H9 (cell line): Measurements from ENCODE around the gene STX16. TPM values are rescaled to one million over a fixed set of nuclear protein-coding genes. Genes with fewer than 3 reads are reported as not detected.

Experiments
- DNase-seq: peaks from one replicate; pipeline ENCODE4 v3.0.0-alpha.2; 2017
- H2AFZ ChIP-seq: one replicate; pipeline ENCODE4 v1.6.1; 2013; ENCODE audit warnings: mild to moderate bottlenecking, low read length, control low read depth, moderate library complexity
- H2AK5ac ChIP-seq: 2 replicates; pipeline ENCODE4 v1.6.1; 2013; ENCODE audit warnings: low read length, control low read depth, mixed read lengths; ENCODE audit not compliant: insufficient read length
- H2BK120ac ChIP-seq: one replicate; pipeline ENCODE4 v1.6.1; 2013; ENCODE audit warnings: low read depth, mild to moderate bottlenecking, low read length, control low read depth, inconsistent platforms; ENCODE audit not compliant: poor library complexity, severe bottlenecking
- H2BK12ac ChIP-seq: 2 replicates; pipeline ENCODE4 v1.6.1; 2013; ENCODE audit warnings: low read length, control low read depth, mixed read lengths, low read depth; ENCODE audit not compliant: insufficient read length
- H2BK15ac ChIP-seq: 2 replicates; pipeline ENCODE4 v1.6.1; 2013; ENCODE audit warnings: low read depth, low read length, control low read depth
- H2BK20ac ChIP-seq: one replicate; pipeline ENCODE4 v1.6.1; 2013; ENCODE audit warnings: low read depth, mild to moderate bottlenecking, low read length, control low read depth, inconsistent platforms; ENCODE audit not compliant: poor library complexity, severe bottlenecking
- H2BK5ac ChIP-seq: 2 replicates; pipeline ENCODE4 v1.6.1; 2013; ENCODE audit warnings: low read length, control low read depth, mixed read lengths; ENCODE audit not compliant: insufficient read length
- H3K14ac ChIP-seq: 2 replicates; pipeline ENCODE4 v1.6.1; 2013; ENCODE audit warnings: low read length, control low read depth; ENCODE audit not compliant: insufficient read depth
- H3K18ac ChIP-seq: 2 replicates; pipeline ENCODE4 v1.6.1; 2013; ENCODE audit warnings: low read depth, mild to moderate bottlenecking, mixed read lengths, low read length, control low read depth; ENCODE audit not compliant: insufficient read length
- H3K23ac ChIP-seq: 2 replicates; pipeline ENCODE4 v1.6.1; 2013; ENCODE audit warnings: low read length, control low read depth, mixed read lengths, low read depth; ENCODE audit not compliant: insufficient read length
- H3K23me2 ChIP-seq: 2 replicates; pipeline ENCODE4 v1.6.1; 2013; ENCODE audit warnings: low read depth, mild to moderate bottlenecking, mixed read lengths, low read length, control low read depth; ENCODE audit not compliant: insufficient read length, poor library complexity, severe bottlenecking
- H3K27ac ChIP-seq: 2 replicates; pipeline ENCODE4 v1.5.1; 2013; ENCODE audit warnings: low read length, control low read depth, mixed read lengths, low read depth; ENCODE audit not compliant: insufficient read length
- H3K27me3 ChIP-seq: 2 replicates; pipeline ENCODE4 v1.6.1; 2013; ENCODE audit warnings: low read length, control low read depth, inconsistent platforms; ENCODE audit not compliant: insufficient read depth
- H3K4ac ChIP-seq: 2 replicates; pipeline ENCODE4 v1.6.1; 2013; ENCODE audit warnings: low read depth, mild to moderate bottlenecking, control low read depth, inconsistent platforms, low read length, moderate library complexity
- H3K4me1 ChIP-seq: 2 replicates; pipeline ENCODE4 v1.6.1; 2013; ENCODE audit warnings: low read length, control low read depth, inconsistent platforms; ENCODE audit not compliant: insufficient read depth
- H3K4me2 ChIP-seq: 2 replicates; pipeline ENCODE4 v1.6.1; 2013; ENCODE audit warnings: low read length, control low read depth, mixed read lengths; ENCODE audit not compliant: insufficient read length, insufficient read depth
- H3K56ac ChIP-seq: 2 replicates; pipeline ENCODE4 v1.6.1; 2013; ENCODE audit warnings: low read depth, mild to moderate bottlenecking, mixed read lengths, low read length, control low read depth; ENCODE audit not compliant: insufficient read length
- H3K79me1 ChIP-seq: 2 replicates; pipeline ENCODE4 v1.6.1; 2013; ENCODE audit warnings: low read depth, mild to moderate bottlenecking, moderate library complexity, low read length, control low read depth, inconsistent platforms; ENCODE audit not compliant: insufficient read depth, poor library complexity, severe bottlenecking
- H3K79me2 ChIP-seq: 2 replicates; pipeline ENCODE4 v1.6.1; 2013; ENCODE audit warnings: low read length, control low read depth, inconsistent platforms; ENCODE audit not compliant: insufficient read depth
- H3K9ac ChIP-seq: 2 replicates; pipeline ENCODE4 v1.6.1; 2013; ENCODE audit warnings: low read length, control low read depth, mixed read lengths; ENCODE audit not compliant: insufficient read length; ENCODE audit errors: extremely low read depth
- H3K9me3 ChIP-seq: one replicate; pipeline ENCODE4 v1.6.1; 2013; ENCODE audit warnings: low read depth, low read length, inconsistent platforms; ENCODE audit not compliant: control insufficient read depth
- H3T11ph ChIP-seq: one replicate; pipeline ENCODE4 v1.6.1; 2013; ENCODE audit warnings: mild to moderate bottlenecking, low read length, control low read depth, inconsistent platforms
- H4K20me1 ChIP-seq: one replicate; pipeline ENCODE4 v1.6.1; 2013; ENCODE audit not compliant: control insufficient read depth, insufficient read length, insufficient read depth
- H4K5ac ChIP-seq: 2 replicates; pipeline ENCODE4 v1.6.1; 2013; ENCODE audit warnings: low read depth, mild to moderate bottlenecking, mixed read lengths, low read length, control low read depth; ENCODE audit not compliant: insufficient read length
- H4K8ac ChIP-seq: replicated peaks from 2 replicates; pipeline ENCODE4 v1.6.1; 2013; ENCODE audit warnings: low read length, control low read depth, mixed read lengths, low read depth; ENCODE audit not compliant: insufficient read length
- H4K91ac ChIP-seq: 2 replicates; pipeline ENCODE4 v1.6.1; 2013; ENCODE audit warnings: low read depth, mild to moderate bottlenecking, moderate library complexity, mixed read lengths, low read length, control low read depth; ENCODE audit not compliant: insufficient read length
- H3K27ac Mint-ChIP-seq, 3 experiments: 2 replicates in 2 of 3; 3 replicates in 1 of 3; pipeline ENCODE4 v1.8.0; 2020 to 2021; ENCODE audit warnings: mixed read lengths in 3 of 3, mild to moderate bottlenecking in 1 of 3, moderate library complexity in 1 of 3
- H3K27me3 Mint-ChIP-seq: 2 replicates; pipeline ENCODE4 v1.8.0; 2021; ENCODE audit warnings: low read depth, mild to moderate bottlenecking, moderate library complexity, mixed read lengths
- H3K36me3 Mint-ChIP-seq, 3 experiments: 2 replicates in 2 of 3; 3 replicates in 1 of 3; pipeline ENCODE4 v1.8.0; 2020 to 2021; ENCODE audit warnings: low read depth in 3 of 3, mixed read lengths in 3 of 3; ENCODE audit not compliant: insufficient read depth in 1 of 3
- H3K4me1 Mint-ChIP-seq, 2 experiments: 2 replicates each; pipeline ENCODE4 v1.8.0; 2020; ENCODE audit warnings: mixed read lengths in 2 of 2
- H3K4me3 Mint-ChIP-seq, 2 experiments: 2 replicates in 1 of 2; 3 replicates in 1 of 2; pipeline ENCODE4 v1.8.0; 2020 to 2021; ENCODE audit warnings: mild to moderate bottlenecking in 2 of 2, mixed read lengths in 2 of 2, moderate library complexity in 1 of 2
- H3K9me3 Mint-ChIP-seq, 2 experiments: 2 replicates in 1 of 2; 3 replicates in 1 of 2; pipeline ENCODE4 v1.8.0; 2020; ENCODE audit warnings: mild to moderate bottlenecking in 2 of 2, mixed read lengths in 2 of 2, moderate library complexity in 1 of 2
- CTCF ChIP-seq: fragments of 200-600 bp; sonication (generic); conservative IDR thresholded peaks from 3 replicates; pipeline ENCODE4 v1.8.0; 2021; ENCODE audit warnings: antibody characterized with exemption, mild to moderate bottlenecking
- WGBS: extraction: QIAGEN DNeasy Blood & Tissue Kit; methylation state at CpG from one replicate; pipeline ENCODE4 v1.1.7; 2013; ENCODE audit warnings: missing lambda C conversion rate, low lambda C conversion rate, mixed read lengths; ENCODE audit not compliant: insufficient read length; ENCODE audit errors: extremely low coverage; 5-methylcytosine and 5-hydroxymethylcytosine counted together
- total RNA-seq: library from RNA; stranded (reverse); gene quantifications from 2 replicates; pipeline ENCODE4 v1.2.1, GENCODE V29; 2021

STX16 gene
- total RNA-seq, 1 experiment from 2014 or later, result 87.8 TPM

GRCh38 chr20:58664883-58665282 lies 13.8 kb downstream of the STX16 start:
- H3K4me3 Mint-ChIP-seq, result no peak overlapping the region
- Histone ChIP-seq H4K5ac (no peak overlapping the region), H3K56ac (no peak overlapping the region), H2BK15ac (no peak overlapping the region), H4K20me1 (no peaks in the 10 kb centered on the region), H3K4me2 (no peak overlapping the region), H3K79me2 (peaks cover 21% of the 10 kb centered on the region; the same call in 1 of the 2 replicates), H4K8ac (no peak overlapping the region), H3K23ac (no peak overlapping the region), H3K18ac (no peak overlapping the region), H2BK120ac (no peak overlapping the region), H3K79me1 (no peaks in the 10 kb centered on the region), H3T11ph (no peak overlapping the region), H4K91ac (no peak overlapping the region), H2BK5ac (no peak overlapping the region), H3K9me3 (no peaks in the 10 kb centered on the region), H2BK20ac (no peak overlapping the region), H2BK12ac (no peak overlapping the region), H2AK5ac (no peak overlapping the region), H3K9ac (no peak overlapping the region), H3K4ac (no peak overlapping the region), H2AFZ (no peak overlapping the region), H3K14ac (no peak overlapping the region), H3K23me2 (no peaks in the 10 kb centered on the region), H3K4me1 (peaks cover 11% of the 10 kb centered on the region; the same call in 1 of the 2 replicates), H3K27ac (no peak overlapping the region), H3K27me3 (no peaks in the 10 kb centered on the region)
- H3K36me3 Mint-ChIP-seq, result peaks cover 4 to 57% (median 41%) of the 10 kb centered on the region in 3 experiments
- H3K9me3 Mint-ChIP-seq, result no peaks in the 10 kb centered on the region
- H3K27me3 Mint-ChIP-seq, result no peaks in the 10 kb centered on the region
- H3K27ac Mint-ChIP-seq, result peak overlapping the region; percentile 1 to 73 (median 46); a peak in 5 of 7 replicates
- no CpG with 5 or more reads among the region's 5 CpGs for WGBS
- no peak for TF ChIP-seq CTCF
- no peak for DNase-seq
- peaks cover 67 to 80% of the 10 kb centered on the region in 2 experiments for H3K4me1 Mint-ChIP-seq
